ENCODE data around the gene KIF18B. TPM values are rescaled to one million over a fixed set of nuclear protein-coding genes. Genes with fewer than 3 reads are reported as not detected.

Gene KIF18B
- total RNA-seq, 1 donor from 2014 or later = 1.7 TPM

DNA sequence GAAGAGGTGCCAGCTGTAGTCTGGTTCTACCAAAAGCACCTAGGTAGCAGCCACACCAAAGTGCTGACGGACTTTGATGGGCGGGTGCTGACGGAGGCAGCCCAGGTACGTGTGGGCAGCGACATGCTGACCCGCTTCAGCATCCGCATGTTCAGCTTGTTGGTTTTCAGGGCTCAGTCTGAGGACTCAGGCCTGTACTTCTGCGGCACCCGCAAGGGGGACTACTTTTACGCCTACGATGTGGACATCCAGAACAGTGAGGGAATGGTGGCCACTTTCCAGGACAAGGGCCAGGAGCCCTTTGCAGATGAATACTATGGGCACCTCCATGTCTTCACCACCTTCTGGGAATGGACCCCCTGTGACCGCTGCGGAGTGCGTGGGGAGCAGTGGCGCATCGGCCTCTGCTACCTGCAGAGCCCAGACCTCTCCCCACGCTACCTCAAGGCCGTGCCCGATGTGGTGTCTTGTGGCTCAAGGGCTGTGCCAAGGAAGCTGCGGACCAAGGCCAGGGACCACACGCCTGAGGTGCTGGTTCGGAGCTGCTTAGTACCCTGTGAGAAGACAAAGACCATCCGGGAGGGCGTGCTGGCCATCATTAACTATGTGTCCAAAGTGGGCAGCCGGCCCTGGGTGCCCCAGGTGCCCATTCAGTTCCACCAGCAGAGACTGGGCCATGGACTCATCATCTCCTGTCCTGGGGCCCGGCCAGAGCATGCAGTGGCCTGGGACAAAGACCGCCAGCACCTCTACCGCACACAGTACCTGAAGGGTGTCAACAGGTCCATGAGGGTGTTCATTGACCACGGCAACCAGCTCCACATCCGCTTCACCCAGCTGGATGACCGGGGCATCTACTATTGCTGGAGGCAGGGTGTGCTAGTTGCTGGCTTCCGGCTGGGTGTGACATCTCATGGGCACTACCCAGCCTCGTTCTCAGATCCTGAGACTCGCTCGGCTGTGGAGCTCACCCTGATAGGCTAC, 43.3 kb downstream of the KIF18B start:
- ATAC-seq (ENCODE audit: low read depth) = no peak
- ChIA-PET CTCF (no interaction called here), POLR2A (interaction anchor here (0.5 kb wide), 2 partner anchors 197 to 425 kb away, joined by 6 to 12 read pairs; no protein-coding TSS in a partner anchor)

DNA sequence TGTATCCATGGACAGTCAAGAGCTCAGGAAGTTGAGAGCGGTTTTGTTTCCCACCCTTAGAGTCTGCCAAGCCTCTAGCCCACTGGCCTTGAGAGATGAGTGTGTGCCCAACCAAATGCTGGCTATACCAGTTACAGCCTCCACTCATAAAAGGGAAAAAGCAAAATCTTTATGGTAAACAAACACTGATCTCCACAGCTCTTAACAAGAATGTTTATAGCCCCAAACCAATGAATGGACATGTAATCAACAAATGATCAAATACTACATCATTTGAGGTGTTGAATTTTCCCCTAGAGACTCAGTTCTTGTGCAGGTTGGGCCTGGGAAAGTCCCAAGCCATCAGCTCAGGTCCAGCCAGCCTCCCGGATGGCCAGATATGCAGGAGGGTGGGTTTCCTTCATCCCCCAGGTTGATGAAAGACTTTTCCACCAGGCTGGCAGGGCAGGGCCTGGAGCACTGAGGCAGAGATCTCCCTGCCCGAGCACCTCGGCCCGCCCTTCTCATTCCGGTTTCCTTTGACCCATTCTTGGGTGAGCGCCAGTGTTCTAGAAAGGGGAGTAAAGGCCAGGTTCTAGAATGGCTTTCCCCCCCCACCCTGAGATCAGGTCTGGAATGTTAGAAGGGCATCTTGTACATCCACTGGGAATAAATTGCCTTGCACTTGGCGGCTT, 44.4 kb downstream of the KIF18B start:
- peaks cover 4% of the 10 kb centered on the region for H3K27me3 Mint-ChIP-seq

More for the DNA sequence above, 43.3 kb downstream of the KIF18B start:
- H3K4me3 Mint-ChIP-seq = no peak overlapping the region
- peaks cover 4% of the 10 kb centered on the region for H3K27me3 Mint-ChIP-seq
- no peak overlapping the region for H3K27ac Mint-ChIP-seq
- no peaks in the 10 kb centered on the region for H3K9me3 Mint-ChIP-seq
- intact Hi-C loops (cut with micrococcal nuclease) = no loop called here
- no peak for DNase-seq
- H3K36me3 Mint-ChIP-seq (ENCODE audit: low read depth) = peaks cover 2% of the 10 kb centered on the region
- TF ChIP-seq, protein P1, sequence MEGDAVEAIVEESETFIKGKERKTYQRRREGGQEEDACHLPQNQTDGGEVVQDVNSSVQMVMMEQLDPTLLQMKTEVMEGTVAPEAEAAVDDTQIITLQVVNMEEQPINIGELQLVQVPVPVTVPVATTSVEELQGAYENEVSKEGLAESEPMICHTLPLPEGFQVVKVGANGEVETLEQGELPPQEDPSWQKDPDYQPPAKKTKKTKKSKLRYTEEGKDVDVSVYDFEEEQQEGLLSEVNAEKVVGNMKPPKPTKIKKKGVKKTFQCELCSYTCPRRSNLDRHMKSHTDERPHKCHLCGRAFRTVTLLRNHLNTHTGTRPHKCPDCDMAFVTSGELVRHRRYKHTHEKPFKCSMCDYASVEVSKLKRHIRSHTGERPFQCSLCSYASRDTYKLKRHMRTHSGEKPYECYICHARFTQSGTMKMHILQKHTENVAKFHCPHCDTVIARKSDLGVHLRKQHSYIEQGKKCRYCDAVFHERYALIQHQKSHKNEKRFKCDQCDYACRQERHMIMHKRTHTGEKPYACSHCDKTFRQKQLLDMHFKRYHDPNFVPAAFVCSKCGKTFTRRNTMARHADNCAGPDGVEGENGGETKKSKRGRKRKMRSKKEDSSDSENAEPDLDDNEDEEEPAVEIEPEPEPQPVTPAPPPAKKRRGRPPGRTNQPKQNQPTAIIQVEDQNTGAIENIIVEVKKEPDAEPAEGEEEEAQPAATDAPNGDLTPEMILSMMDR (IDR thresholded peaks at IDR 0.05) = no peak
- peaks cover 9% of the 10 kb centered on the region for H3K4me1 Mint-ChIP-seq

DNA sequence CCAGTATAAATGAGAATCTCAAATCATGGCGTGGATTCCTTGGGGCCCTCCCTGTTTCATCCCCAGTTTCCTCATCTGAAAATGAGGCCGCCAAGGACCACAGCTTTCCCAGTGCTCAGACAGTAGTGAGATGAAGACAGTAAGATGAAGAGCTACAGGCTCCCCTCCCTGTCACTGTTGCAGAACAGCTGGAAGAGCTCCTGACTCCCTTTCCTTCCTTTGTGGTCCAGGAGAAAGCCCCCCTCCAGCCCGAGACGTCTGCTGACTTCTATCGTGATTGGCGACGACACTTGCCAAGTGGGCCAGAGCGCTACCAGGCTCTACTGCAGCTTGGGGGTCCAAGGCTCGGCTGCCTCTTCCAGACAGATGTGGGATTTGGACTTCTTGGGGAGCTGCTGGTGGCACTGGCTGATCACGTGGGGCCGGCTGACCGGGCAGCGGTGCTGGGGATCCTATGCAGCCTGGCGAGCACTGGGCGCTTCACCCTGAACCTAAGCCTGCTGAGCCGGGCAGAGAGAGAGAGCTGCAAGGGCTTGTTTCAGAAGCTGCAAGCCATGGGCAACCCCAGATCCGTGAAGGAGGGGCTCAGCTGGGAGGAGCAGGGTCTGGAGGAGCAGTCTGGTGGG, 45.3 kb downstream of the KIF18B start:
- no peak overlapping the region for H3K4me3 Mint-ChIP-seq
- DNase-seq (no peak), ATAC-seq (ENCODE audit: low read depth) (no peak)
- ChIA-PET CTCF (no interaction called here), POLR2A (no interaction called here)
- TF ChIP-seq, protein P1 (IDR thresholded peaks at IDR 0.05) = no peak
- no peaks in the 10 kb centered on the region for H3K9me3 Mint-ChIP-seq
- H3K27me3 Mint-ChIP-seq = peaks cover 4% of the 10 kb centered on the region
- peaks cover 10% of the 10 kb centered on the region for H3K36me3 Mint-ChIP-seq (ENCODE audit: low read depth)
- intact Hi-C loops (cut with micrococcal nuclease) = no loop called here
- H3K4me1 Mint-ChIP-seq = peaks cover 19% of the 10 kb centered on the region
- no peak overlapping the region for H3K27ac Mint-ChIP-seq

More for the DNA sequence above, 44.4 kb downstream of the KIF18B start:
- Mint-ChIP-seq H3K27ac (no peak overlapping the region), H3K4me1 (peaks cover 18% of the 10 kb centered on the region), H3K9me3 (no peaks in the 10 kb centered on the region), H3K36me3 (ENCODE audit: low read depth) (peaks cover 10% of the 10 kb centered on the region), H3K4me3 (no peak overlapping the region)
- TF ChIP-seq, protein P1 (IDR thresholded peaks at IDR 0.05) = no peak
- DNase-seq = no peak
- intact Hi-C loops (cut with micrococcal nuclease) = no loop called here
- ATAC-seq (ENCODE audit: low read depth) = no peak
- CTCF ChIA-PET = no interaction called here
- POLR2A ChIA-PET = no interaction called here

DNA sequence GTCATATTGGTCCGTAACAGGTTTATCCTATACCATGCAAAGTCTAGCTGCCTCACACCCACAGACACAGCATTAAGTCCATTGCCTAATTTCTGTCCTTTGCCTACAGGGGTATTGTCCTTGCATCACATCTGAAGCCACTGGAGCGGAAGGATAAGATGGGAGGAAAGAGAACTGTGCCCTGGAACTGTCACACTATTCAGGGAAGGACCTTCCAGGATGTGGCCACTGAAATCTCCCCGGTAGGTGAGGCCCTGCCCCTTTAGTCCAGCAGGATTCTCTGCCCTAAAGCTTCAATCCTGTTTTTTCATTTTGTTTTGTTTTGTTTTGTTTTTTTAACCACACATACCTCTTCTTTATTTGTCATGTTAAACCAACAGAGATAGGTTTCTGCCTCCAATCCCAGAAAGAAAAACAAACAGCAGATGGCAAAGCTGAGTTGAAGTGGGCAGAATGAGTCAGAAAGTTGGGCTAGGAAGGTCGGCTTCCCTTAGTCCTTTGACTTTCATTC, 46.1 kb downstream of the KIF18B start:
- ChIA-PET POLR2A (no interaction called here), CTCF (no interaction called here)
- ATAC-seq (ENCODE audit: low read depth) = no peak
- no peaks in the 10 kb centered on the region for H3K9me3 Mint-ChIP-seq
- intact Hi-C loops (cut with micrococcal nuclease) = no loop called here
- peaks cover 4% of the 10 kb centered on the region for H3K27me3 Mint-ChIP-seq
- TF ChIP-seq, protein P1 (IDR thresholded peaks at IDR 0.05) = no peak
- H3K4me1 Mint-ChIP-seq = peaks cover 21% of the 10 kb centered on the region
- no peak for DNase-seq
- peaks cover 10% of the 10 kb centered on the region for H3K36me3 Mint-ChIP-seq (ENCODE audit: low read depth)
- no peak overlapping the region for H3K27ac Mint-ChIP-seq
- H3K4me3 Mint-ChIP-seq = no peak overlapping the region
